Heart left ventricle (tissue), 13 donors: ENCODE results near the gene SUCNR1.

Experiments used
- CTCF ChIP-seq, 12 donors: fragments of 200-600 bp; sonication (generic) in 4 of 12; IDR thresholded peaks; one replicate each; pipeline versions ENCODE4 v1.5.0 to v1.8.0; 2018 to 2022; ENCODE audit warnings: antibody characterized with exemption in 12 of 12, mild to moderate bottlenecking in 5 of 12
- POLR2A ChIP-seq, 2 donors: fragments of 450-650 bp; IDR thresholded peaks; one replicate each; pipeline ENCODE4 v1.6.1; 2017; ENCODE audit warnings: antibody characterized with exemption in 2 of 2, mild to moderate bottlenecking in 2 of 2, moderate library complexity in 2 of 2
- donor health status: ischemic (EF 13 %, LVEDD 7.1; RV severe dilation, severe dysfunction).
- donor health status: DM: no; HTN: yes; CAD: no.
- donor health status: DM: no; HTN: no; CAD: no.
- donor health status: ischemic (EF 25% LVEDD 6.9; RV normal size, moderate dysfunction).
- donor health status: ischemic (EF 25% LVEDD 5.7; RV mildly dilated, moderate dysfunction).
- donor health status: ischemic (EF 35%, LVEDD 5.7; RV mildly dilated, moderate dysfunction).
- donor health status: nonischemic (EF 11% LVEDD 7.7; RV severe dilation, severe dysfunction).
- donor health status: DM: yes; HTN: yes; CAD: no.
- donor health status: PGD.
- donor health status: ischemic (EF 29% LVEDD 5.4; RV normal size, mild dysfunction).
- donor health status: nonischemic (EF 23%, LVEDD 6.1; RV moderate dilation, normal function).

DNA sequence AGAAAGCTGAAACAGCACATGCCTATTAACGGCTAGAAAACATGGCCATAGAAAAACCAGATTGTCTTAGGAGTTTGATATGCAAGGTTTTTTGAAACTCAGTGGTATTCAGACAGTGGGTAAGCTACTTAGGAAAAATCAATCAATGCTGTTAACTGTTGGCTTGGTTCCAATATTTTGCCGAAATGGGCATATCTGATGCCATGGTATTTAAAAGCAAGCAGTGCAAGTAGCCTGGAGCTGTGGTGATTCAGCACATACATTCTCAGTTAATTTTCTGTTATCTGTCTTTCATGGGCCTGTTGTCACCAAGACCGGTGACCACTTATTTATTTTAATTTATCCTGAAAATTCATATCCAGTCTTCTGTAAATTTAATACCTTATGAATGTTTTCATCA is 17.3 kb upstream of the SUCNR1 start:
- no peak for TF ChIP-seq CTCF (IDR thresholded peaks at IDR 0.05)
- TF ChIP-seq POLR2A (IDR thresholded peaks at IDR 0.05) = no peak
